Measurements from ENCODE around the gene RYR1. TPM values are rescaled to one million over a fixed set of nuclear protein-coding genes. Genes with fewer than 3 reads are reported as not detected.
"Not testable (repeated sequence)": the region's sequence is repeated elsewhere in the genome, so short reads cannot be mapped to it uniquely, and the experiment has no call there.

RYR1 gene
- total RNA-seq, 1 donor from 2014 or later: 1.3 TPM

GRCh38 chr19:38545596-38545995 is 112.1 kb downstream of the RYR1 start:
- intact Hi-C loops (cut with DNase I): loop anchor here (2.0 kb wide), 1 partner anchor 385 kb away; the partner anchor contains the start of genes MRPS12 and SARS2
- DNase-seq (ENCODE audit: low spot score): no peak

GRCh38 chr19:38547421-38547820 is 113.9 kb downstream of the RYR1 start:
- intact Hi-C loops (cut with DNase I): no loop called here

GRCh38 chr19:38549061-38549460 is 115.6 kb downstream of the RYR1 start:
- DNase-seq (ENCODE audit: low spot score): no peak
- intact Hi-C loops (cut with DNase I): no loop called here

More at GRCh38 chr19:38547421-38547820, 113.9 kb downstream of the RYR1 start:
- no peak for DNase-seq (ENCODE audit: low spot score)

- intact Hi-C loops (cut with DNase I): no loop called here
- no peak for DNase-seq (ENCODE audit: low spot score)
These were observed 116.5 kb downstream of the RYR1 start for GRCh38 chr19:38549942-38550341.

- DNase-seq (ENCODE audit: low spot score): no peak
- intact Hi-C loops (cut with DNase I): no loop called here
These were observed 116.9 kb downstream of the RYR1 start for GRCh38 chr19:38550376-38550775.

GRCh38 chr19:38551450-38551813 is 117.9 kb downstream of the RYR1 start:
- intact Hi-C loops (cut with DNase I): no loop called here

GRCh38 chr19:38553239-38553638 is 119.7 kb downstream of the RYR1 start:
- DNase-seq (ENCODE audit: low spot score); intact Hi-C loops (cut with DNase I): not testable (repeated sequence)

More at GRCh38 chr19:38551450-38551813, 117.9 kb downstream of the RYR1 start:
- no peak for DNase-seq (ENCODE audit: low spot score)

GRCh38 chr19:38554676-38555141 is 121.2 kb downstream of the RYR1 start:
- intact Hi-C loops (cut with DNase I): no loop called here
- DNase-seq (ENCODE audit: low spot score): no peak

- intact Hi-C loops (cut with DNase I): no loop called here
- no peak for DNase-seq (ENCODE audit: low spot score)
These were observed 121.7 kb downstream of the RYR1 start for GRCh38 chr19:38555200-38555599.

GRCh38 chr19:38556521-38557174 is 123.2 kb downstream of the RYR1 start:
- intact Hi-C loops (cut with DNase I): no loop called here
- DNase-seq (ENCODE audit: low spot score): no peak

- no peak for DNase-seq (ENCODE audit: low spot score)
- intact Hi-C loops (cut with DNase I): no loop called here
These were observed 123.8 kb downstream of the RYR1 start for GRCh38 chr19:38557205-38557799.

GRCh38 chr19:38558933-38559332 is 125.4 kb downstream of the RYR1 start:
- intact Hi-C loops (cut with DNase I); DNase-seq (ENCODE audit: low spot score): not testable (repeated sequence)

GRCh38 chr19:38559428-38560401 is 126.2 kb downstream of the RYR1 start:
- no peak for DNase-seq (ENCODE audit: low spot score)
- intact Hi-C loops (cut with DNase I): no loop called here

GRCh38 chr19:38561053-38561606 is 127.6 kb downstream of the RYR1 start:
- intact Hi-C loops (cut with DNase I): no loop called here
- no peak for DNase-seq (ENCODE audit: low spot score)

- DNase-seq (ENCODE audit: low spot score): no peak
- intact Hi-C loops (cut with DNase I): no loop called here
These were observed 128.2 kb downstream of the RYR1 start for GRCh38 chr19:38561658-38562057.

GRCh38 chr19:38562096-38562495 is 128.6 kb downstream of the RYR1 start:
- no peak for DNase-seq (ENCODE audit: low spot score)

GRCh38 chr19:38563475-38563874 is 130.0 kb downstream of the RYR1 start:
- intact Hi-C loops (cut with DNase I): no loop called here
- no peak for DNase-seq (ENCODE audit: low spot score)

More at GRCh38 chr19:38562096-38562495, 128.6 kb downstream of the RYR1 start:
- intact Hi-C loops (cut with DNase I): no loop called here

GRCh38 chr19:38564981-38565690 is 131.6 kb downstream of the RYR1 start:
- intact Hi-C loops (cut with DNase I): no loop called here
- DNase-seq (ENCODE audit: low spot score): no peak

GRCh38 chr19:38565691-38566105 is 132.2 kb downstream of the RYR1 start:
- no peak for DNase-seq (ENCODE audit: low spot score)
- intact Hi-C loops (cut with DNase I): no loop called here

All from cardiac septum (tissue), 1 donor.